ENCODE results near the gene PLXNA4.

- TF ChIP-seq CTCF (IDR thresholded peaks at IDR 0.05; ENCODE audit: insufficient read depth, low read length, poor library complexity, severe bottlenecking): no peak
- TF ChIP-seq EZH2phosphoT487 (conservative IDR thresholded peaks at IDR 0.05; ENCODE audit: low read length): no peak
Measured at GRCh38 chr7:132351954-132352499, 224.2 kb downstream of the PLXNA4 start.
